ENCODE results near the gene RAB44.

The RAB44 gene

DNA sequence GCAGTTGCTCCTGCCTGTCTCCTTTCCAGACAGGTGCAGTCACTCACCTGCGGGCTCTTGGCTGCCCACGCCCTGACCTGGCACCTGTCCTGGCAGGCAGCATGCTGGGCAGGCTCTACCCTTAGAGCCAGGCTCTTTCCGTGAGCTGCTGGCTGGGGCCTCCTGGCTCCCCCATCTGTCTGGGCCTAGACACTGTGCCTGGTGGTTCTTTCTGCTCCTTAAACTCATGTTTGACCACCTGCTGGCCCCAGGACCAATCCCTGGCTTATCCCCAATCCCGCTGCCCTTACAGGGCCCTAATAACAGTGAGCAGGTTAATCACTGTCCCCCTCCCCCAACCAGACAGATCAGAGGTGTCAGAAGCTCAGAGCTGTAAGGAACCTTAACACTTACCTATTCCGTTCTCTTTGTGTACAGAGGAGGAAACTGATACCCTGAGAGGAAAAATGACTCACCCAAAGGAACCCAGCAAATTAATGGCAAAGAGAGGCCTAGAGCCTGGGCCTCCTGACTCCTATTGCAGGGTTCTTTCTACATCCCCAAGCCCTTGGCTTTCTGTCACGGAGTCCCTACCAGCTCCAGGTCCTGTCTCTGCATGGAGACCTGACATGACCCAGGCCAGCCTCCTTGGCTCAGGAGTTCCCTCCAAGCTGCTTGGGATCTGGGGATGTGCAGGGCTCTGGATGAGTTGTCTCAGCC lies 54.7 kb downstream of the RAB44 start:
- DNase-seq (ENCODE audit: low spot score), result no peak

DNA sequence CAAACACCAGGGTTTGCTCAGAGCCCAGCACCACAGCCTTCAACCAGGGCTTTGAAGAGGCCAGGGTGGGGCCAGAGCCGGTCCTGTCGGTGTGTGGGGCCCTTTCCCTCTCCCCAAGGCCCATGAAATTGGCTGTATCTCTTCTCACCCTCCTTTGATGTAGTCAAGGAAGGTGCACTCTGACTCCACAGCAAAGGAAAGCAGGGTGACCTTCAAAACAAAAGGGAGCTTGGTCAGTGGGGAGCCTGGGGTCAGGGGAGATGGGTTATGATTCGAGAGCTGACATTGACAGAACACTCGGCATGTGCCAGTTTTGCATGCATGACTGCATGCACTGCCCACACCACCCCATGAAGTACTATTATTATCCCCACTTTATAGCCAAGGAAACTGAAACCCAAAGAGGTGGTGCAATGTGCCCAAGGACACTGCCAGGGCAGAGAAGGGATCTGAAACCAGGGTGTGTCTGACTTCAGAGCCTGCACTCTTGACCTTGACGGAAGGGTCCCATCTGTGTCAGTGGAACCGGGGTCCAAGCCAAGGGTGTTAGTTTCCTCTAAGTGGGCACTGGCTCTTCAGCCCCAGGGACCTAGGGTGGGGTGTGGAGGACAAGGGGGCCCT lies 55.4 kb downstream of the RAB44 start:
- no peak for DNase-seq (ENCODE audit: low spot score)

DNA sequence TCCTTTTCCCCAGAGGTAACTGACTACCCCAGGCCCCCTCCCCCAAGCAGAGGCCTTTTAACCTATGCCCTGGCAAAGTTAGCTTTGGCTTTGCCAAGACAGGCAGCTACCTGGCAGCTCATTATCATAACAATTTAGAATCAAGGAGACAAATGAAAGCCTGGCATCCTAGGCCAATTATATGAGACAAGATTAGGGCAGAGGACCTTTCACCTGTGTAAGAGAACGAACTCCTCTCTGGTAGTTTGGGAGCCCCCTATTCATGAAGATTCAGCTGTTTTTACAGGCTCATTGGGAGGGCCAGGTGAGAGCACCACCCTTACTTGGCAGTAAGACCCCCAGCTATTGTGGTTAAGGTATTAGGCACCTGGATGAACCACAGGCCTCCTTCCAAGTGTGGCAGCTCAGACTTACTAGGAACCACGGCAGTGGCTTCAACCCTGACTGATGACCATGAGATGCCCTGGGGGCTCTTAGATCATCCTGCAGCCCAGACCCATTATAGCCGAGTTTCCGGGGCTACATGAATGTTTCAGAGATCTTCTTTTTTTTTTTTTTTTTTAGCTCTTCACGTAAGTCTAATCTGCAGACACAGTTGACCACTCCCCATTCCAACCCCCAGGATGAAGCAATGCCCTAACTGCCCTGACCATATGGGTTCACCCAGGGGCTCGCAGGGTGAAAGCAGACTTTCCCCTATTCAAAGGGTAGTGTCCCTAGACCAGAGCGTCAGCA lies 56.2 kb downstream of the RAB44 start:
- DNase-seq (ENCODE audit: low spot score), result no peak

DNA sequence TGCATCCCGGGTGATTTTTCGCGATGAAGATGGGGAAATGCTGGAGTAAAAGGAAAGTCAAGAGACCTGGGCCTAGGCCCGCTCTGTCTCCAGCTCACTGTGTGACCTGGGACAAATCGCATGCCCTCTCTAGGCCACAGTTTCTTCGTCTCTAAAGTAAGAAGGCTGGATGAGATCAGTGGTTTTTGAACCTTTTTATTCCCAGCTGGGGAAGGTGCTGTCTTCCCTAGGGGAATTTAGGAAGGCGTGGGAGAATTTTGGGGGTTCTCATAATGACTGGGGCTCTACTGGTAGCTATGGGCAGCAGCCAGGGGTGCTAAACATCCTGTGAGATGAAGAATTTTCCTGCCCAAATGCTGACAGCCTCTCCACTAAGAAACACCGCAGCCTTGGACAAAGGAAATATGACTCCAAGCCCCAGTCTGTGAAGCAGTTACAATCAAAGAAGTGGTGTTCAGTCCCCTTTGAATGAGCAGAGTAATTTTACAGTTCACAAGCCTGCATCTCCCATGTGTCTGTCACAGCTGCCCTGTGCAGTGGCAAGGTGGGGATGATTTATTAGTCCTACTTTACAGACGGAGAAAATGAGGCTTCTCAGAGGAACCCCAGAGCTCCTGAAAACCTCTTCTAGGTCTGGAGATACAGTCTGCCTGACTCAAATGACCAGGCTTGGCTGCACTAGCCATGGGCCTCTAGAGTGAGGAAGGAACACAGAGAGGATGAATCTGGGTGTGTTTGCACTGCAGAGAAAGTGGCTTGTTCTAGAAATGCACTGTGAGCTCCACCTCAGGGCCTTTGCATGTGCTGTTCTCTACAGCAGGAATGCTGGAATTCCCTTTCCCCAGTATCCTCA lies 57.2 kb downstream of the RAB44 start:
- no peak for DNase-seq (ENCODE audit: low spot score)

DNA sequence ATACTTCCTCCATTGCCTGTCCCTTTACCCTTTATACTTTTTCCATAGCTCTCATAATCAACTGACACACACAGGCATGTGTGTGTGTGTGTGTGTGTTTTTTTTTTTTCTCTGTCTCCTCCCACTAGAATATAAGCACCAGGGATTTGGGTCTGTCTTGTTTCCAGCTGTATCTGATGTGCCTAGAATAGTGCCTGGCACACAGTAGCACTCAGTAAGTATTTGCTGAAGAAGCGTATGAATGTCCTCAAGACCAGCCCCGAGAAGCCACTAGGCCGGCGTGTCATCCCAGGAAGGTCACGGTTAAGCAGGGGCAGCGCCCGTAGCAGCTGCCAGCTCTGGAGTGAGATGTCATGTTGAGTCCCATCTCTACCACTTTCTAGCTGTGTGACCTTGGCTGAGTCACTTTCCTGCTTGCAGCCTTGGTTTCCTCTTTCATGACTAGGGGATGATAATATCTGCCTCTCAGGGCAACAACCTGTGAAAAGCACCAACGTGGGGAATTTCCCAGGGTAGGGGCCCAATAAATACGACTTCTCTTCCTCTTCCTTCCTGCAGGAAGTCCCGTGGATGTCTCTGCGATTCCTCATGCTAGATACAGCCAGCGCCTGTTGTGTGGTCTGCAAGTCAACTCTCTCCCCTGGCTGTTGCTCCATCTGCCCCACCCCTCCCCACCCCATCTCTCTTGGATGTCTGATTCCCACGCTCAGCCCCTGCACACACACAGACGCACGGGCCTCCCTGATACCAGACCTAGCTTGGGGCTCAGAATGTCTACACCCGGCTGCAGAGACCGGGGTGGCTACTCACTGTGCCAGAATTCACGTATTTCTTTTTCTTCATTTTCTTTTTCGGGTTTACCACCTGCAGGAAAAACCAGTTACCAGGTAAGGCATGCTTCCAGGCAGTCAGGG lies 58.1 kb downstream of the RAB44 start:
- no peak for DNase-seq (ENCODE audit: low spot score)

DNA sequence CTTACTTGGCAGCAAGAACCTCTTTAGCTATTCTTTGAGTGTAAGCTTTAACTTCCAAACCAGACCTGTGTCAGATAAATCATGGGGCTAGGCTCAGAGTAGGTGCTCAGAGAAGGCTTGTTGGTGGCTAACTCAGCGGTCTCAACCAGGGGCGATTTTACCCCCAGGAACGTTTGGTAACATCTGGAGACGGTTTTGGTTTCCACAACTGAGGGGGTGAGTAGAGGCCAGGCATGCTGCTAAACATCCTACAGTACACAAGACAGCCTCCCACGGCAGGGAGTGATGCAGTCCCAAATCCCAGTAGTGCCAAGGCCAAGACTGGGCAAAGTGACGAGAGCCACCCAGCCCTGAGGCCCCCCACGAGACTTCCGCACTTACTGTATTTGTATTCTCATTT lies 59.2 kb downstream of the RAB44 start:
- no peak for DNase-seq (ENCODE audit: low spot score)

DNA sequence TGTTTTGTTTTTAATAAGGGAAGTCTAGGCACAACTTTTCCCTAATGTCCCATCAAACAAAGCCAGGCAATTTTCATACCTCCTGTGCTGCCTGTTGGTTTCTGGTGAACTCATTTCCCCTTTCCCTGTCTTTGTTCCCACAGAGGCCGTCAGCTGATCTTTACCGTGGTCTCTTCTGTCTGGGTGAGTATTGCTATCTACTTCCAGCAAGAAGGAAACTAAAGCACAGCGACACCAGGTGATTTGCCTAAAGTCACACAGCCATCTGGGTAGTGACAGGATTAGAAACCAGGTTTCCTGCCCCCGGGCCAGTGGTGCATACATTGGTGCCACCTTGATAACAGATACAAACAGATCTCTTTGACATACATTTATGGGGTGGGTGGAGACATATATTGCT lies 59.6 kb downstream of the RAB44 start:
- no peak for DNase-seq (ENCODE audit: low spot score)

DNA sequence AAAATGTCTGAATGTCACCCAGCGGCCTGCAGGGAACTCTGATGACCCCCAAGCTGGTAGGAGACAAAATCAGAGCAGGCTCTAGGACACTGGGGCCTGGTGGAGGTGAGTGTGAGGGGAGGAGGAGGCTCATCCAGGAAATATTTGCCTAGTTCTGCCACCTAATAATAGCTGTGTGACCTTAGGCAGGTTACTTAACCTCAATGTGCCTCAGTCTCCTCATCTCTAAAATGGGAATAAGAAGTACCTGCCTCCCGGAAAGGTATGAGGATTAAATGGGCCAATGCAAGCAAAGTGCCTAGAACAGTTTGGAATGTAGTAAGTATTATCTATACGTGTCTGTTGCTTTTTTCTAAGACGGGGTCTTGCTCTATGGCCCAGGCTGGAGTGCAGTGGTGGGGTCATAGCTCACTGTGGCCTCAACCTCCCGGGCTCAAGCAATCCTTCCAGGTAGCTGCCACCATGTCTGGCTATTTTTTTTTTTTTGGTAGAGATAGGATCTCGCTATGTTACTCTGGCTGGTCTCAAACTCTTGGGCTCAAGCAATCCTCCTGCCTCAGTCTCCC lies 60.4 kb downstream of the RAB44 start:
- DNase-seq (ENCODE audit: low spot score), result no peak

DNA sequence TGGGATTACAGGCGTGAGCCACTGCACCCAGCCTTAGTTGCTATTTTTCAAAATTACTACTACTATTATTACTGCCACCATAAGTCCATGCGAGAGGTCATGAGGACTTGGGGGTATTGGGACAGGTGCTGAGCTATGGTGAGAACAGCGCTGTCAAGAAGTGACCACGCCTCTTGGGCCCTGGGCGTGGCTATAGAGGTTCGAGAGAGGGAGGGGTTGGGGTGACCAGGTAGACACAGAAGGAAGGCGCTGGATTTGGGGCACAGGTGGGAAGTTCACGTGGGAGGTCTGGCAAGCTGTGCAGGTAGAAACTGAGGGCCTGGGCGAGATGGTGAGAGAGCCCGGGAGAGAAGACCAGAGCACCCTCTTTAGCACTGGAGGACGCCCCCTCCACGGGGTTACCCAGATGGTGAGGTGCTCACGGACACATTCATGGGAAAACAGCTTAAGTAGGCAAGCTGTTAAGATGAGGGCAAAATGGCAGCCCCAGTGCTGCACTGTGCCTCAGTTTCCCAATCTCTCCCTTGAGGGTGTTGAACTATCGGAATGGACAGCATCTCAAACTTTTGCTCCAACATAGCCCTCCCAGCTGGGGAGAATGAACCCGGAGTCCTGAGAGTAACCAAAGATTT lies 61.0 kb downstream of the RAB44 start:
- no peak for DNase-seq (ENCODE audit: low spot score)

DNA sequence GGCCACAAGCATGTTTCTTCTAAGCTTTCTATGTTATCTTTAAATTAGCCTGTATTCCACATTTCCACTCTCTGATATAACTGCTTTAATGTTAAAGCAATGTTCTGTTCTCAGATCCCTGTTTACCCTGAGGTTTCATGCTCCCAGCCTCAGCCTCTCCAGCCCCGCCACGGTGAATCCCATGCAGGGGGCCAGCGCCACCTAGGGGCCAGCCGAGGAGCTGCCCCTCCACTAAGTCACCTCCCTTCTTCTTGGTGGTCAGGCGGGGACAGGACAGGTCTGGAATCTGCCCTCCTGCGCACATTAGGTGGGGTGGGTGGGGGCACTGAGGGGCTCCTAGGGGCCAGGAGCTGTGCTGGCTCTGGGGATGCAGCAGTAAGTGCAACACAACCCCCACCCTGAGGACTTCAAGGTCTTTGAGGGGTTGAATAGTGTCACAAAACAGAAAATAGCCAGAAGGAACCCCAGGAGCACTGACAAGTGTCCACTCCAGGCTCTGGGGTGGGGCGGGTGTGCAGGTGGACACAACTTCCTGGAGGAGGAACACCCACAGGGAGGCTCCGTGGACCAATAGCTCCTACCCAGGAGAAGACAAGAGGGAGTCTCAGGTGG lies 61.6 kb downstream of the RAB44 start:
- peak; percentile 73 for DNase-seq (ENCODE audit: low spot score)

DNA sequence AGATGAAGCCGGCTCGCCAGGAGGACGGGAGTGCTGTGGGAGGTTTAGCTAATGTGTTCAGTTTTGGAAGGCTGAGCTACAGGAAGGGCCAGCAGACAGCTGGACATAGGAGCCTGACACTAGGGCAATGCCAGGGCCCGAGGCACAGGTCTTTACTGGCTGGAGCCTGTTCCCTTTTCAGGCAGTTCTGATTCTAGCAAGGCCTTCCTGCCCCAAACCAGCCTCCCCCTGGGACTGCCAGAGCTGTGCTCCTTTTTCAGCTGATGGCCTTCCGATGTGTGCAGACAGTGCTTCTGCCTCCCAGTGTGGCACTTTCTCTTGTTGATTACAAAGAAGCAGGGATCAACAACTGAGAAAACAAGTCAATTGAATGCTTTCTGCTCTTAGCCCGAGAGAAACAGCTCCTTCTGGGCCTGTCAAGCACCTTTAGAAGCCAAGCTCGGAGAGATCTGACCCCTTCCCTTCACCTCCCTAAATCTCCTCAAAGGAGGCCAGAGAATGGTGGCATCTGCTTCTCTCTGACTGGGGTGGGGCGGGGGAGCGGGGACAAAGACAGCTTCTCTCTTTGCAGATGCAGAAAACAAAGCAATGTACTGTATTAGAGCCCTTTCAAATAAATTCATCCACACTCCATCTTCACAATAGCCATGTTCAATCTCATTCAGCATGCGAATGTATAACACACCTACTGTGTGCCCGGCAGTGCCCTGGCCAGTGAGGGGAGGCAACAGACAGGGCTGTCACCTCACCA lies 63.2 kb downstream of the RAB44 start:
- peak; percentile 85 for DNase-seq (ENCODE audit: low spot score)

DNA sequence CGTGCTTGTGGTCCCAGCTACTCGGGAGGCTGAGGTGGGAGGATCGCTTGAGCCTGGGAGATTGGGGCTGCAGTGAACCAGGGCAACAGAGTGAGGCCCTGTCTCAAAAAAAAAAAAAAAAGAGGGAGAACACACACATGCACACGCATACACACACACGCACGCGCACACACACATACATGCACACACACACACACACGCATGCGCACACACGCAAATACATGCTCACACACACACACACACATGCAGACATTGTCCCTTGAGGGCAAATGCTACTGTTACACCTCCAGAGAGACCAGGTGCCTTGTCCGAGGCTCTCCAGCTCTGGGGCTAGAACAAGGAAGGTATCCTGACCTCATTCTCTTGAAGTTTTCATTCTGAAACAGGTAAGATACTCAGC lies 64.5 kb downstream of the RAB44 start:
- no peak for DNase-seq (ENCODE audit: low spot score)

DNA sequence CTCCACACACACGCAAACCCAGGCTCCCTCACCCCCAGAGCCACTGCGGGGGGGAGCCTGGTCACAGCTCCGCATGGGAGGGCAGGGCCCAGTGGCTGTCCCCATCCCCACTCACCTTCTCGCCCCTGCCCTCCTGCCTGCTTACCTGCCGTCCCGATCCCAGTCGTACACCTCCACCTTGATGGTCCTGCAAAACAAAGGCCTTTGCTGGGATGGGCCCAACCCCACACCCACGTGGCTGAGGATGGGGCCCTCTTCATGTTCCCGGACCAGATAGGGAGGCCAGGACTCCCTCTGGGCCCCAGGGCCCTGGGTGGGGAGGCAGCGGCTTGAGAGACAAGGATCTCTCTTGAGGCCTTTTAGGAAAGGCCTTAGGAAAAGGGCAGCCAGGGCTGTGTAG lies 67.6 kb downstream of the RAB44 start:
- no peak for DNase-seq (ENCODE audit: low spot score)

DNA sequence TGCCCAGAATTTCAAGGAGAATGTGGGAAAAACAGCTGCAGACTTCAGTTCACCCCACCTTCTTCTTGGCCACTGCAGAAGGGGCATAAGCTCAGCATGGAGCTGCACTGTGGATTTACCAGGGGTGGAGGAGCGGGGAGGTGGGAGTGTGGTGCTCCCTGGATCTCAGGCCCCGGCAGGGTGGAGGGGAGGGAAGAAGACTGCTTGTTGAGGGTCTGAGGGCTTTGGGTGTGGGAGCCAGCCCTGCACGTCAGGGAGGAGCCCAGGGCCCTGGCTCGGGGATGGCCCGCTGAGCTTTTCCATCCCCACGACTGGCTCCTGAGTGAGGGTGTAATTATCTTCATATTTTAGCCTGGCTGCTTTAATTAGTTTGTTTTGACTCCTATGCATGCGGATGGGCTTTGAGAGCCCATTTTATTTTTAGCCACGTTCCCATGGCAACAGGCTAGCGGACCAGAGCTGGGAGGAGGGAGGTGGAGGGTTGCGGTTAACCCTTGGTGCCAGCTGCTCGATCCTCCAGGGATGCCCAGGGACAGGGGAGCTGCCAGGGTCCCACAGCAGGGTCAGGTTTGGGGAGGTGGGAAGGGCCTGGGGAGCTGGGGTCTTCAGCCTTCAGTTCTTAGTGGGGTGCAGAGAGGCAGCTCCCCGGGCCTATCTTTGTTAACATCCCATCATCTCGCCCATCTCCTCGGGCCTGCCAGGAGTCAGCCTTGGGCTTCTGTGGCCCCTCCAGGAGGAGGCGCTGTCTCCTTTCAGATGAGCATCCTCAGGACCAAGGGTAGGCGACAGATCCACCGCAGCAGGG lies 68.2 kb downstream of the RAB44 start:
- peak; percentile 80 for DNase-seq (ENCODE audit: low spot score)

DNA sequence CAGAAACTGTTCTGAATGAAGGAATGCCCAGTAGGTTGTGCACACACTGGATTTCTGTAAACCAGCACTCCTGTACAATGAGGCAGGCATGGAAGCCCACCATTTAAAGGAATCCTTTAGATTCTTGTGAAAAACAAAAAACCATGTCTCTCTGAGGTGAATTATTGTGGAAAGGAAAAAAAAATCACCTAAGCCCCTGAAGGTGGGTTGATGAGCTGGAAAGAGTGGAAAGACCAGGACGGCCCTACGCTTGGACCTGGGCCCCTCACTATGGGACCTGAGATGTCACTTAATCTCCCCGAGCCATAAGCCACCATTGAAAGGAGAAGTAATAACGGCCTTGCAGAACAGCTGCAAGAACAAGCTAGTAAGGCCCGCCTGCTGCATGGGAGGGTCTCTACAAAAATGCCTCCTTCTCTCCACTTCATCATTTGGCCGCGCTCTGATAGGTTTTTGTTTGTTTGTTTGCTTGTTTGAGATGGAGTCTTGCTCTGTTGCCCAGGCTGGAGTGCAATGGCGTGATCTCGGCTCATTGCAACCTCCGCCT lies 68.8 kb downstream of the RAB44 start:
- no peak for DNase-seq (ENCODE audit: low spot score)

DNA sequence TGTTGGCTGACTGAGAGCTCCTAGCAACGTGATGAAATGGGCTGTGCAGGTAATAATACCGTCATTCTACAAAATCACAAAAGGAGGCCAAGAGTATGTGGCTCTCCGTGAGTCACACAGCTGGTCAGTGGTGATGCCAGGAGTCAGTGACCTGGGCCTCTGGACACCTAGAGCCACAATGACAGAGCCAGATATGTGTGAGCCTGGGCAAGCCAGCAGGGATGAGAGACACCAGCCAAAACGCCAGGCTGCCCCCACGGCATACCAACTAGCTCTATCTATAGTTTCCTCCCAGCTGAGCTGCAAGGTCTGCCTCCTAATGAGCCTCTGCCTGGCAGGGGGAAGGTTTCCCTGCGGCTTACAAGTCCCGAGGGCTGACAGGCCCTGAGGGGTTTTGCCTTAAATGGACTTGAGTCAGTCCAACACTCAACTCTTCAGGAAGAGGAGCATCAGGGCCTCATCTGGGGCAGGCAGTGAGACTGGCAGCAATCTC lies 71.6 kb downstream of the RAB44 start:
- DNase-seq (ENCODE audit: low spot score), result no peak

DNA sequence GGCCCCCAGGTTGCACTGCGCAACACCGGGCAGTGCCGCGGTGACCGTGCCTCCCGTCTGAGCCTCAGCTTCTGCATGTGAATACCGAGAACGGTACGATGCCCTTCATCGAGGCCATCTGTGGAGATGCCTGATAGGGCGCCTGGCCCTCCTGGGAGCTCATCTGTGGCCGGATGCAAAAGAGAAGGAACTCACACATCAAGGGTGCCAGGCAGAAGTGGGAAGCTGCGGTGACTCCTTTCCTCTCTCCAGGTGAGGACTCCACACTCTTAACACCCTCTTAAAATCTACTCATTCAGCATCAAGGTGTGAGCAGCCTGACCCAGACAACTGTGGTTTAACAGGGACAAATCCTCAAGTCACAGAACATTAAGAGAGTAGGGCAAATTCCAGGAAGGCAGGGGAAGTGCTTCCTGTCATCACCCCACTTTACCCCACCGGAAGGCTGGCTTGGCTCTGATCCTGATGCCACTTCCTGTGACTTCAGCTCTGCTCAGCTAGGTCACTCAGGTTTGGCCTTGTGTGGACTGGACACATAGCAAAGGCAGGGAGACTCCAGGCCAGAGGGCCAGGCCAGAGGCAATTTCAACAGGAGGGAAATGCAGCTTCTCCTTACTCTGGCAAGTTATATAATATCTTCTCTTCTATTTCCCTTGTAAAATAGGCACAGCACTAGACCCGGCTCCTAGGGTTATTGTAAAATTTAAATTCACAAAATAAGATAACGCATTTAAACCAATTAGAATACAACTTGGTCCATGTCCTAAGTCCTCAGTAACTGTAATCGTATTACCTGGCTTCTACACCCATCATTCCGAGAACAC lies 72.3 kb downstream of the RAB44 start:
- DNase-seq (ENCODE audit: low spot score), result no peak

All from putamen (tissue), 1 donor.